LNCaP clone FGC (cell line): ENCODE data around the gene LYPD8.

Experiments used
- DNase-seq: peaks from one replicate; pipeline ENCODE4 v3.0.0-alpha.2; 2011; ENCODE audit warnings: low read depth
- H3K4me3 ChIP-seq: 2 replicates; pipeline ENCODE4 v1.5.1; 2011; ENCODE audit warnings: mild to moderate bottlenecking, low read depth, low read length, control low read depth
- TF ChIP-seq, protein P1 (sequence below): IDR thresholded peaks from 2 replicates; pipeline ENCODE4 v1.5.1; 2012; ENCODE audit warnings: mild to moderate bottlenecking; ENCODE audit not compliant: control insufficient read depth, insufficient read depth; ENCODE audit errors: extremely low read depth

Gene LYPD8

DNA sequence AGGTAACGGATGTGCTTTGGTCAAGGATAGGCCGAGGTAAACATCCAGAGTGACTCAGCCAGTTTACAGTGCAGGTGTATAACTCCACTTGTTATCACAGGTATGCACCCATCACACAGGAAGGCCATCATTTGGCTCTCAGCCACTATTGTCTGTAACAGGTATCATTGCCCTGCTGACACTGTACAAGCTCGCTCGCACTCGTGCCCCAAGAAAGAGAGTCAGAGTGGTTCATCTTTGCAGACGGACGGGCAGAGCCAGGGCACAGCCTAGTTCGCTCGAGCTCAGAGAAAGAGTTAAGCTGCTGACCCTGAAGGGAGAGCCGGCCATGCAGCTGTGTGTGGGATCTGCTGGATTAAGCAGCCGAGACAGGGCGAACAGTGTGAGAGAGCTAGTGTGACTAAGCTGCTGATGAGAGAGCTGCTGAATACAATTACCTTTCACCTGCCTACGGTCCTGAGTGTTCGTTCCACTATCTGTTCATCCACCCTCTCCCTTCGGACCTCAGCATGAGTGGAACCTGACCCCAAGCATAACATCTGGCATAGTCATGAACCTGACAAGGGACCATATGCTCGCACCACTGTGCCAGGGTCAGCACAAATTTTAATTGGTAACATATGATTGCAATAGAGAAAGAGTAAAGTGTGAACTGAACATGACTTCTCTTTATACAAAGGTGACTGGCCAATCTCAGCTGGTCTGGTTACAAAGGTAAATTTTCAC lies 27.0 kb upstream of the LYPD8 start:
- TF ChIP-seq, protein P1, sequence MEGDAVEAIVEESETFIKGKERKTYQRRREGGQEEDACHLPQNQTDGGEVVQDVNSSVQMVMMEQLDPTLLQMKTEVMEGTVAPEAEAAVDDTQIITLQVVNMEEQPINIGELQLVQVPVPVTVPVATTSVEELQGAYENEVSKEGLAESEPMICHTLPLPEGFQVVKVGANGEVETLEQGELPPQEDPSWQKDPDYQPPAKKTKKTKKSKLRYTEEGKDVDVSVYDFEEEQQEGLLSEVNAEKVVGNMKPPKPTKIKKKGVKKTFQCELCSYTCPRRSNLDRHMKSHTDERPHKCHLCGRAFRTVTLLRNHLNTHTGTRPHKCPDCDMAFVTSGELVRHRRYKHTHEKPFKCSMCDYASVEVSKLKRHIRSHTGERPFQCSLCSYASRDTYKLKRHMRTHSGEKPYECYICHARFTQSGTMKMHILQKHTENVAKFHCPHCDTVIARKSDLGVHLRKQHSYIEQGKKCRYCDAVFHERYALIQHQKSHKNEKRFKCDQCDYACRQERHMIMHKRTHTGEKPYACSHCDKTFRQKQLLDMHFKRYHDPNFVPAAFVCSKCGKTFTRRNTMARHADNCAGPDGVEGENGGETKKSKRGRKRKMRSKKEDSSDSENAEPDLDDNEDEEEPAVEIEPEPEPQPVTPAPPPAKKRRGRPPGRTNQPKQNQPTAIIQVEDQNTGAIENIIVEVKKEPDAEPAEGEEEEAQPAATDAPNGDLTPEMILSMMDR: no peak
- no peak for DNase-seq
- H3K4me3 ChIP-seq: no peak overlapping the region

DNA sequence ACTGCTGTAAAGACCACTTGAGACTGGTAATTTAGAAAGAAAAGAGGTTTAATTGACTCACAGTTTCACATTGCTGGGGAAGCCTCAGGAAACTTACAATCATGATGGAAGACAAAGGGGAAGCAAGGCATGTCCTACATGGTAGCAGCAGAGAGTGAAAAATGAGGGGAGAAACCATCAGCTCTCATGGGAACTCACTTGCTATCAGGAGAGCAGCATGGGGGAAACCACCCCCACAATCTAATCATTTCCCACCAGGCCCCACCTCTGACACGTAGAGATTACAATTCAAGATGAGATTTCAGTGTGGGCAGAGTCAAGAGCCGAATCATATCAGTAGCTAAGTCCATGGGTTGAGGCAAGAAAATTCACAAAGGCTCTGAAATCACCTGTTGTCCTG lies 23.8 kb upstream of the LYPD8 start:
- H3K4me3 ChIP-seq: no peak overlapping the region
- TF ChIP-seq, protein P1: no peak
- DNase-seq: no peak

DNA sequence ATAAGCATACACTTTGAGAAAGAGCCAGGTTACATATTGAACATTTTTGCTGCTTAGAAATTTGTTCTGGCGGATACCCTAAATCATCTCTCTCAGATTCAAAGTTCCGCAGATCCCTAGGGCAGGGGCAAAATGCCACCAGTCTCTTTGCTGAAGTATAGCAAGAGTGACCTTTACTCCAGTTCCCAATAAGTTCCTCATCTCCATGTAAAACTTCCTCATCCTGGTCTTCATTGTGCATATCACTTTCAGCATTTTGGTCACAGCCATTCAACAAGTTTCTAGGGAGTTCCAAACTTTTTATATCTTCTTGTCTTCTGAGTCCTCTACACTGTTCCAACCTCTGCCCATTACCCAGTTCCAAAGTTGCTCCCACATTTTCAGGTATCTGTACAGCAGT lies 23.3 kb upstream of the LYPD8 start:
- TF ChIP-seq, protein P1: no peak
- H3K4me3 ChIP-seq: no peak overlapping the region
- no peak for DNase-seq

DNA sequence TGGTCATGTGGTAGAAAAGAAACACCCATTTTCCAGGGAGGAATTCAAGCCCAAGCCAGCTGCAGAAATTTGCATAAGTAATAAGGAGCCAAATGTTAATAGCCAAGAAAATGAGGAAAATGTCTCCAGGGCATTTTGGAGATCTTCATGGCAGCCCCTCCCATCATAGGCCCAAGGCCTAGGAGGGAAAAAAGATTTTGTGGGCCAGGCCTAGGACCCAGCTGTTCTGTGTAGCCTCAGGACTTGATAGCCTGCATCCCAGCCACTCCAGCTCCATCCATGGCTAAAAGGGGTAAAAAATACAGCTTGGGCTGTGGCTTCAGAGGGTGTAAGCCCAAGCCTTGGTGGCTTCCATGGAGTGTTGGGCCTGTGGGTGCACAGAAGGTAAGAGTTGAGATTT lies 21.4 kb upstream of the LYPD8 start:
- H3K4me3 ChIP-seq: no peak overlapping the region
- TF ChIP-seq, protein P1: no peak
- DNase-seq: no peak

DNA sequence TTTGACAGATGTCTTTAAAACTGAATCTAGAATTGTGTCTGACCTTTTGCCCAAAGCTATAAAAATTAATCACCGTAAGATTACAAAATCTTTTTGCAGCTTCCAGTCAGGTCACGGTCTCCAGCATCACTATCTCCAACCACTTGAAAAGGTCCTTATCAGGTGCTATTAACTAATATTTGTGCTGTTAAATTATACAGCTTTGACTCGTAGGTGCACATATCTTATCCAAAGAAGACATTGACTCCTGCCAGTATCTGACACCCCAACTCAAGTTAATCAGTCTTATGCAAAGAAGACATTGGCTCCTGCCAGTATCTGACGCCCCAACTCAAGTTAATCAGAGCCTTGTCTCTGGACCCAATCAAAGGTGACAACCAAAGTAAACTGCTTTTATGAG lies 19.9 kb upstream of the LYPD8 start:
- no peak overlapping the region for H3K4me3 ChIP-seq
- TF ChIP-seq, protein P1: no peak
- no peak for DNase-seq

DNA sequence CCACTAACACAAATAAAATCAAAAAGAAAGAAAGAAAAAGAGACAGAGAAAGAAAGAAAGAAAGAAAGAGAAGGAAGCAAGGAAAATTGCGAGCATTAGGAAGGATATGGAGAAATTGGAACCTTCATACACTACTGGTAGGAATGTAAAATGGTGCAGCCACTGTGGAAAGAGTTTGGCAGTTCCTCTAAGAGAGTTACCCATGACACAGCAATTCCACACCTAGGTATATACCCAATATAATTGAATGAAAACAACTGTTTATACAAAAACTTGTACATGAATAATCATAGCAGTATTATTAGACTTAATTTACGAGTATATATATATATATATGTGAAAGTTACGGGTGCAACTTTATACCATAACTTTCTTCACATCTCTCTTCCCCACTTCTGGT lies 4.1 kb upstream of the LYPD8 start:
- TF ChIP-seq, protein P1: no peak
- no peak for DNase-seq
- no peak overlapping the region for H3K4me3 ChIP-seq

DNA sequence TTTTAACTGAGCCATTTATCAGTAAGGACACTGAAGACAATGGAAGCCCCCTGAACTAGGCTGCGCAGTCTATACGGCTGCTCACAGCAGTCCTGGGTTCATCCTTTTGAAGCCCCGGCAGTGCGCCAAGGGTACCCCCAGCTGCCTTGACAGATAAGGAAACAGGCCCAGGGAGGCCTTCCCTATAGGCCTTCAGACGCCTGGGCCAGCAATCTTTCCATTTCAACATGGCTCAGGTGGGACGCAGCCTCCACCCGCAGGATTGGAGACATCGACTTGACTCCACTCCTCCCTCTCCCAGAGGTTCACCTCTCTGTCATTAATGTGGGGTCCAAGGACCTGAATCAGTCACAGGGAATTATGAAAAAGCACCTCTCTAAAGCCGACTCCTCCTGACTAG lies 2.8 kb upstream of the LYPD8 start:
- DNase-seq: no peak
- TF ChIP-seq, protein P1: no peak
- H3K4me3 ChIP-seq: no peak overlapping the region
